ENCODE data around the gene TMEM169.

TMEM169 gene

GRCh38 chr2:216098421-216099334, 17.0 kb downstream of the TMEM169 start:
- no peak overlapping the region for H3K27ac ChIP-seq
- no peak for DNase-seq (ENCODE audit: low read depth, low spot score)

- H3K27ac ChIP-seq = no peak overlapping the region
- no peak for DNase-seq (ENCODE audit: low read depth, low spot score)
These were observed 19.4 kb downstream of the TMEM169 start for GRCh38 chr2:216101109-216101508.

- no peak overlapping the region for H3K27ac ChIP-seq
- DNase-seq (ENCODE audit: low read depth, low spot score) = no peak
These were observed 21.5 kb downstream of the TMEM169 start for GRCh38 chr2:216103213-216103612.

- no peak overlapping the region for H3K27ac ChIP-seq
- DNase-seq (ENCODE audit: low read depth, low spot score) = no peak
These were observed 23.0 kb downstream of the TMEM169 start for GRCh38 chr2:216104691-216105090.

DNA sequence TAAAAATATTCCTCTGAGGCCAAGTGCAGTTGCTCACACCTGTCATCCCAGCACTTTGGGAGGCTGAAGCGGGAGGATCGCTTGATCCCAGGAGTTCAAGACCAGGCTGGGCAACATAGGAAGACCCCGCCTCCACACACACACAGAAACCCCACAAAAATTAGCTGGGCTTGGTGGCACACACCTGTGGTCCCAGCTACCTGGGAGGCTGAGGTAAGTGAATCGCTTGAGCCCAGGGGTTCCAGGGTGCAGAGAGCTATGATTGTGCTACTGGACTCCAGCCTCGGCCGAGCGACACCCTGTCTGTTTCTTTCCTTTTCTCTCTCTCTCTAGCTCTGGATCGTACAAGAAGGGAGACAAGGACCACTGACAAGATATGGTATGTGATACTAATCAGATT, 25.6 kb downstream of the TMEM169 start:
- DNase-seq (ENCODE audit: low read depth, low spot score) = no peak
- no peak overlapping the region for H3K27ac ChIP-seq

DNA sequence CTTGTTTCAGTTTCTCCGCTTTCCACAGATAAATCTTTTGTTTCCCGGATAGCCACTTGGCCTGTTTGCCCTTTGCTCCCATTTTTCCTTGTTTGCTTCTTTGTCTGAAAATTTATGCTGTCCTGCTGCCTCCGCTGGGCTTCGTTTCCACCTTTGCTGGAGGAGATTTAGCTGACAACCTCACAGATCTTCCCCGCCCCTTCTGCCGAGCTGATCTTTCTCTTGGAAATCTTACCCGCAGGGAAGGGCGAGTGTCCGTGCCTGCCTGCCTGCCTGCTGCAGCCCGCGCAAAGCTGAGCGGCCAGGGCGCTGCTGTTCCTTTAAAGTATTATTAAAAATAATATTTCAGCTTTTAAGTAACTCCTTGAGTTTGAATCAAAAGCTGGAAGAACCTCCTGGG, 26.0 kb downstream of the TMEM169 start:
- DNase-seq (ENCODE audit: low read depth, low spot score) = no peak
- H3K27ac ChIP-seq = no peak overlapping the region

GRCh38 chr2:216108310-216108966, 26.7 kb downstream of the TMEM169 start:
- peak overlapping the region; percentile 68 for H3K27ac ChIP-seq
- no peak for DNase-seq (ENCODE audit: low read depth, low spot score)

DNA sequence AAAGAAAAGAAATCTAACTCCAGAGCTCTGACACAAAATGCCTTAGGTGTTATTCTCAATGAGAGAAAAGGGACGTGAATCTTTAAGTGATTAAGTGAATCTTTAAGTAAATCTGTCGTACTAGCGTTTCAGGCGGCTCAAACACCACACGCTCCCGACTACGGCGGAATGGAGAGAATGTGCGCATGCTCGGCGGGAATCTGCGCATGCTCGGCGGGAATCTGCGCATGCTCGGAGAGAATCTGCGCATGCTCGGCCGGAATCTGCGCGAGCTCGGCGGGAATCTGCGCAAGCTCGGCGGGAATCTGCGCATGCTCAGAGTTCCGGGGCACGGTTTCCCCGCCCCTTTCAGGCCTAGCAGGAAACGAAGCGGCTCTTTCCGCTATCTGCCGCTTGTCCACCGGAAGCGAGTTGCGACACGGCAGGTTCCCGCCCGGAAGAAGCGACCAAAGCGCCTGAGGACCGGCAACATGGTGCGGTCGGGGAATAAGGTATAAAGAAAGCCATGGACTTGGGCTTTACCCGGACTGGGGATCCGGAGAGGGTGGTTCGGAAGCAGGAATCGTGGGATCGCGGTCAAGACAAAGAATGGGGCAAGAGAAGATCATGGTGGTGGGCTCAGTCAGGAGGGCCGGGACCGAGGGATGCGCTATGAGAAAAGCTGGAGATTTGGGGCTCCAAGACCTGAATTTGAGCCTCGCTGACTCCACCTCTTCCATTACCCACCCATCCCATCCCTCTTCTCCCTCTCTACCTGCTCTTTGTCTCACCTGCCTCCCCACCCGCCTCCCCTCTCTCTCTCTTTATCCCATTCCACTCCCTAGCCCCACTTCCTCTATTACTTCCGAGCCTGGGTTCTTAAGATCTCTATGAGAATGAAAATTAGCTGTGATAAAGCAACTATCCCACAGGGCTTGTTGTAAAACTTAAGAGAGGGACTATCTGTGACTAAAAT, 27.5 kb downstream of the TMEM169 start, which contains the start of gene XRCC5:
TSS of gene XRCC5 (plus strand) at position 382 of the 955 bp plus-strand sequence. CDS start at position 471, 89 bp downstream.
- H3K27ac ChIP-seq = peak within 1 kb of the TSS; percentile 68
- peak; percentile 69 for DNase-seq (ENCODE audit: low read depth, low spot score)

GRCh38 chr2:216109962-216110614, 28.4 kb downstream of the TMEM169 start:
- no peak for DNase-seq (ENCODE audit: low read depth, low spot score)
- H3K27ac ChIP-seq = peak overlapping the region; percentile 68

GRCh38 chr2:216110620-216111019, 28.9 kb downstream of the TMEM169 start:
- DNase-seq (ENCODE audit: low read depth, low spot score) = no peak
- peak overlapping the region; percentile 68 for H3K27ac ChIP-seq

GRCh38 chr2:216111122-216111521, 29.4 kb downstream of the TMEM169 start:
- no peak for DNase-seq (ENCODE audit: low read depth, low spot score)
- H3K27ac ChIP-seq = peak overlapping the region; percentile 3

- no peak for DNase-seq (ENCODE audit: low read depth, low spot score)
- H3K27ac ChIP-seq = no peak overlapping the region
These were observed 31.2 kb downstream of the TMEM169 start for GRCh38 chr2:216112926-216113325.

- peak overlapping the region; percentile 59 for H3K27ac ChIP-seq
These were observed 31.9 kb downstream of the TMEM169 start for GRCh38 chr2:216113572-216113971.

GRCh38 chr2:216114382-216114713, 32.6 kb downstream of the TMEM169 start:
- peak overlapping the region; percentile 59 for H3K27ac ChIP-seq
- no peak for DNase-seq (ENCODE audit: low read depth, low spot score)

More at GRCh38 chr2:216113572-216113971, 31.9 kb downstream of the TMEM169 start:
- no peak for DNase-seq (ENCODE audit: low read depth, low spot score)

GRCh38 chr2:216114714-216115531, 33.2 kb downstream of the TMEM169 start:
- peak overlapping the region; percentile 59 for H3K27ac ChIP-seq
- peak; percentile 92 for DNase-seq (ENCODE audit: low read depth, low spot score)

DNA sequence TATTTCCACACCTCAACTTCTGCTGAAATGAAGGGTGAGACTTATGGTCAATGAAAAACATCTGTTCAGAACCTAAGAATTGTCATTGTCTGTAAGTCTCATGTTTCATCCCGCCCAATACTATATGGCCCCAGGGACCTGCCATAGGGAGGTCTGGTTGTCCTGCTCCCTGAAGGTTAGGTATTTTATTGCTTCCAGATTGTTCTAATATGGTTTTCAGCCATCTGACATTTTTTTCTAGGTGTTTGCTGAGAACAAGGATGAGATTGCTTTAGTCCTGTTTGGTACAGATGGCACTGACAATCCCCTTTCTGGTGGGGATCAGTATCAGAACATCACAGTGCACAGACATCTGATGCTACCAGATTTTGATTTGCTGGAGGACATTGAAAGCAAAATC, 34.7 kb downstream of the TMEM169 start:
- no peak overlapping the region for H3K27ac ChIP-seq
- DNase-seq (ENCODE audit: low read depth, low spot score) = no peak

- H3K27ac ChIP-seq = no peak overlapping the region
These were observed 36.0 kb downstream of the TMEM169 start for GRCh38 chr2:216117561-216118340.

DNA sequence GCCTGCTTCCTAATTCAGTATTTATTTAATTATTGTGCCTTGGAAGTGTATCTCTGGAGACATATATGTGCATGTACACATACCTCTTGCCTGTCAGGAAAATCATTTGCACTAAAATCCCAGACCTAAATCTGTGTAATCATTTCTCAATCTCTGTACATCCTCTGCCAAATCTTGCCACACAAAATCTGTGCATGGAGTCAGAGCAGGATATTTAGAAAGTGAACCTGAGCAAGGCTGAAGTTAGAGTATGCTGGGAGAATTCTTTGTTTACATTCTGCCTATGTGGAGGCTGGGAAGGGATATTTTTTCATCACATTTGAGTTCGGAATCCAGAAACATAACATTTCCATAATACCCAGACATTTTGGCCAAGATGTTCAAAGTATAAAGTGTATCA, 36.8 kb downstream of the TMEM169 start:
- no peak overlapping the region for H3K27ac ChIP-seq
- no peak for DNase-seq (ENCODE audit: low read depth, low spot score)

More at GRCh38 chr2:216117561-216118340, 36.0 kb downstream of the TMEM169 start:
- DNase-seq (ENCODE audit: low read depth, low spot score) = no peak

All from epithelial cell of prostate (primary cell).